HG03039 (cell line): ENCODE data around the gene ELSPBP1.
"Not testable (repeated sequence)": the region's sequence is repeated elsewhere in the genome, so short reads cannot be mapped to it uniquely, and the experiment has no call there.

Source experiments
- ATAC-seq: cut with Tn5 transposase; IDR thresholded peaks from one replicate; pipeline ENCODE4 v1.9.1; 2021; ENCODE audit warnings: mild to moderate bottlenecking, moderate library complexity; ENCODE audit not compliant: unreplicated experiment

Gene ELSPBP1

GRCh38 chr19:47994209-47994802, at the start of gene ELSPBP1:
Gene ELSPBP1 (plus strand): TSS chr19:47994632. CDS start chr19:48008668, 14,036 bp downstream.
- no peak for ATAC-seq

GRCh38 chr19:47949852-47950521, 44.4 kb upstream of the ELSPBP1 start:
- not testable (repeated sequence) for ATAC-seq

GRCh38 chr19:47952132-47952531, 42.3 kb upstream of the ELSPBP1 start:
- not testable (repeated sequence) for ATAC-seq

- not testable (repeated sequence) for ATAC-seq
Measured at GRCh38 chr19:47955936-47956335, 38.5 kb upstream of the ELSPBP1 start.

- no peak for ATAC-seq
Measured at GRCh38 chr19:47973529-47973928, 20.9 kb upstream of the ELSPBP1 start.

GRCh38 chr19:47991191-47991808, 3.1 kb upstream of the ELSPBP1 start:
- ATAC-seq = no peak

GRCh38 chr19:47992070-47992469, 2.4 kb upstream of the ELSPBP1 start, which contains the start of gene BSPH1:
Gene BSPH1 (minus strand): TSS chr19:47992170. CDS start chr19:47992081, 89 bp downstream.
- no peak for ATAC-seq

- no peak for ATAC-seq
Measured at GRCh38 chr19:47996230-47996727, 1.8 kb downstream of the ELSPBP1 start.

GRCh38 chr19:47998800-47999199, 4.4 kb downstream of the ELSPBP1 start:
- ATAC-seq = no peak

- no peak for ATAC-seq
Measured at GRCh38 chr19:48000846-48001245, 6.4 kb downstream of the ELSPBP1 start.

GRCh38 chr19:48004236-48004635, 9.8 kb downstream of the ELSPBP1 start:
- ATAC-seq = no peak

- ATAC-seq = no peak
Measured at GRCh38 chr19:48006762-48007161, 12.3 kb downstream of the ELSPBP1 start.

- no peak for ATAC-seq
Measured at GRCh38 chr19:48010932-48011758, 16.7 kb downstream of the ELSPBP1 start.

GRCh38 chr19:48020686-48021085, 26.3 kb downstream of the ELSPBP1 start:
- no peak for ATAC-seq

GRCh38 chr19:48023011-48023410, 28.6 kb downstream of the ELSPBP1 start:
- ATAC-seq = no peak

- no peak for ATAC-seq
Measured at GRCh38 chr19:48023518-48023917, 29.1 kb downstream of the ELSPBP1 start.

GRCh38 chr19:48025480-48025879, 31.0 kb downstream of the ELSPBP1 start:
- no peak for ATAC-seq

GRCh38 chr19:48029431-48029830, 35.0 kb downstream of the ELSPBP1 start:
- no peak for ATAC-seq

GRCh38 chr19:48030073-48030472, 35.6 kb downstream of the ELSPBP1 start:
- no peak for ATAC-seq

- no peak for ATAC-seq
Measured at GRCh38 chr19:48033604-48034003, 39.2 kb downstream of the ELSPBP1 start.

GRCh38 chr19:48036765-48037164, 42.3 kb downstream of the ELSPBP1 start:
- ATAC-seq = no peak
